ENCODE results near the gene SNX1. TPM values are rescaled to one million over a fixed set of nuclear protein-coding genes. Genes with fewer than 3 reads are reported as not detected.

Gene SNX1
- total and polyA plus RNA-seq, 2 of the 13 experiments (the other 11 are each of a cell fraction or from before 2014, with no cell fraction given) = 29.3 to 60.1 TPM

DNA sequence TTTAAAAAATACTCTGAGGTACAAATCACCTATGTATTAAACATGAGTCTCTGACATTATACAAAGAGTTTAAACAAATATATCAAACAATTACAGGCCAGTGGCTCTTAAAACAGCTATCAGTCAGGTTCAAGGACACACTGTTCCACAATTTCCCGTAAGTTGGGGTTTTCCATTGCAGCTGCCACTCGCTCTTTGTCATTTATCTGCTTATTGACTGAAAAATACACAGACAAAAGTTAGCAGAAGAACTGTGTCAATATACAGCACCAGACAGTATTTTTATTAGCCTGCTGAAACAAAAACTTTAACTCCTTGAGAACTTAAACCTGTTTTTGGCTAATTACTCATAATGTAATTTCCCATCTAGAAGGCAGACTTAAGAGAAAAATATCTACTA lies 23.0 kb upstream of the SNX1 start (continued):
- TF ChIP-seq REST (IDR thresholded peaks at IDR 0.05; ENCODE audit: borderline replicate concordance in 1 of 2, low read depth in 1 of 2, low read length in 2 of 2) (0 out of 4 replicates have a peak, but pooled peaks of 1 of the 2 experiments have one; percentile 41), ZNF160 (CRISPR knock-in tag; IDR thresholded peaks at IDR 0.05) (no peak), FLYWCH1 (CRISPR knock-in tag; IDR thresholded peaks at IDR 0.05) (no peak), SIN3B (IDR thresholded peaks at IDR 0.05; ENCODE audit: low read length) (no peak), ARNTL (CRISPR knock-in tag; IDR thresholded peaks at IDR 0.05) (no peak), DMTF1 (CRISPR knock-in tag; IDR thresholded peaks at IDR 0.05) (no peak), ZNF569 (CRISPR knock-in tag; IDR thresholded peaks at IDR 0.05; ENCODE audit: borderline replicate concordance) (no peak), ZBTB1 (CRISPR knock-in tag; IDR thresholded peaks at IDR 0.05; ENCODE audit: borderline replicate concordance) (no peak), PPARG (CRISPR knock-in tag; conservative IDR thresholded peaks at IDR 0.05) (peak; percentile 85), ZNF768 (CRISPR knock-in tag; IDR thresholded peaks at IDR 0.05) (no peak), SRSF1 (optimal IDR thresholded peaks at IDR 0.05; ENCODE audit: low read depth, low read length) (no peak), ZNF317 (CRISPR knock-in tag; IDR thresholded peaks at IDR 0.05) (0 out of 2 replicates have a peak, but pooled peaks have one; percentile 33), ZNF788 (CRISPR knock-in tag; IDR thresholded peaks at IDR 0.05; ENCODE audit: borderline replicate concordance) (no peak), GFI1 (CRISPR knock-in tag; IDR thresholded peaks at IDR 0.05; ENCODE audit: borderline replicate concordance) (0 out of 2 replicates have a peak, but pooled peaks have one; percentile 51), ZNF205 (CRISPR knock-in tag; IDR thresholded peaks at IDR 0.05) (peak; percentile 64; the same call in 1 of the 2 replicates), GATAD2A (CRISPR knock-in tag; IDR thresholded peaks at IDR 0.05) (peak; percentile 92), POGZ (CRISPR knock-in tag; IDR thresholded peaks at IDR 0.05) (no peak; the same call in 1 of the 2 replicates)
- TF ChIP-seq, protein P1, sequence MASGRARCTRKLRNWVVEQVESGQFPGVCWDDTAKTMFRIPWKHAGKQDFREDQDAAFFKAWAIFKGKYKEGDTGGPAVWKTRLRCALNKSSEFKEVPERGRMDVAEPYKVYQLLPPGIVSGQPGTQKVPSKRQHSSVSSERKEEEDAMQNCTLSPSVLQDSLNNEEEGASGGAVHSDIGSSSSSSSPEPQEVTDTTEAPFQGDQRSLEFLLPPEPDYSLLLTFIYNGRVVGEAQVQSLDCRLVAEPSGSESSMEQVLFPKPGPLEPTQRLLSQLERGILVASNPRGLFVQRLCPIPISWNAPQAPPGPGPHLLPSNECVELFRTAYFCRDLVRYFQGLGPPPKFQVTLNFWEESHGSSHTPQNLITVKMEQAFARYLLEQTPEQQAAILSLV (CRISPR knock-in tag; IDR thresholded peaks at IDR 0.05; ENCODE audit: borderline replicate concordance) = no peak
- TF ChIP-seq, protein P2, sequence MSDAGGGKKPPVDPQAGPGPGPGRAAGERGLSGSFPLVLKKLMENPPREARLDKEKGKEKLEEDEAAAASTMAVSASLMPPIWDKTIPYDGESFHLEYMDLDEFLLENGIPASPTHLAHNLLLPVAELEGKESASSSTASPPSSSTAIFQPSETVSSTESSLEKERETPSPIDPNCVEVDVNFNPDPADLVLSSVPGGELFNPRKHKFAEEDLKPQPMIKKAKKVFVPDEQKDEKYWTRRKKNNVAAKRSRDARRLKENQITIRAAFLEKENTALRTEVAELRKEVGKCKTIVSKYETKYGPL (CRISPR knock-in tag; IDR thresholded peaks at IDR 0.05) = 0 out of 2 replicates have a peak, but pooled peaks have one; percentile 41

Data from HepG2 (cell line).